Measurements from ENCODE around the gene DYSF.

The DYSF gene

GRCh38 chr2:71535526-71535925 is 82.2 kb downstream of the DYSF start:
- DNase-seq (ENCODE audit: low read depth): no peak
- H3K4me3 ChIP-seq (ENCODE audit: low read length): no peak overlapping the region
- no peak for TF ChIP-seq CTCF (conservative IDR thresholded peaks at IDR 0.05; ENCODE audit: low read length)

DNA sequence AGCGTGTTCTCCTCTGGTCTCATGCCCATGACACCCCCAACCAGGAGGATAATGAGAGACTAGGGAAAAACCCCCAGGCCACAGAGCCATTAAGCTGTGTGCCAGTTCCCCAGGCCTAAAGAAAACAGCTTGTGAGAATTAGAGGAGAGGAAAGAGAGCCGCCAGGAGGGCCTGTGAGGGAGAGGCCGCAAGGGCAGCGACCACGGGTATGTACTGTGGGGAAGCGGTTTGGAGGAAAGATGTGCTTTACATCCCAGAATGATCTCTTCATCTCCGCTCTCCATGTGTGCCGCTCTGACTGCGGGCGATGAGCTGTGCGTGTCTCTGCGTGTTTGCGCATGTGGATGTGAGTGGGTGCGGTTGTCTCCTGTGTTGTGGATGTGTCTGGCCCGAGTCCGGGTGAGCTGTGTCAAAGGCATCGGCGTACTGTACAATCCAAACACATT is 82.9 kb downstream of the DYSF start:
- H3K4me3 ChIP-seq (ENCODE audit: low read length): no peak overlapping the region
- no peak for TF ChIP-seq CTCF (conservative IDR thresholded peaks at IDR 0.05; ENCODE audit: low read length)
- peak; percentile 90 for DNase-seq (ENCODE audit: low read depth)

DNA sequence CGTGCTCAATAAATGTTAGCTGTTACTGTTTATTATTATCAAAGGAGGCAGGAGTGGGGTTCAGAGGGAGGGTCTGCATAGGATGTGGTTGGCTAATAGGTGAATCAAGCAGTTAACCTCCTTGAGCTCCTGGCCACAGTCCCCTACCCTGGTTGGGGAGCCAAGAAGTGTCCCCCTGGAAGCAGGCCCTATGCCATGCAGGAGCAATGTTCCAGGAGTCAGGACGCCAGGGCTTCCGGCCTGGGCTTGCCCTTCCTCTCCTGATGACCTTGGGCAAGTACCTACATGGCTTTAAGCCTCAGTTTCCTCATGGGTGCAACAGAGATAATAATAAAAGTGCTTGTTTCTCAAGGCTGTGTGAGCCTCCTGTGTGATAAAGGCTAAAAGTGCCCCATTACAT is 84.9 kb downstream of the DYSF start:
- no peak for DNase-seq (ENCODE audit: low read depth)
- no peak for TF ChIP-seq CTCF (conservative IDR thresholded peaks at IDR 0.05; ENCODE audit: low read length)
- H3K4me3 ChIP-seq (ENCODE audit: low read length): no peak overlapping the region

DNA sequence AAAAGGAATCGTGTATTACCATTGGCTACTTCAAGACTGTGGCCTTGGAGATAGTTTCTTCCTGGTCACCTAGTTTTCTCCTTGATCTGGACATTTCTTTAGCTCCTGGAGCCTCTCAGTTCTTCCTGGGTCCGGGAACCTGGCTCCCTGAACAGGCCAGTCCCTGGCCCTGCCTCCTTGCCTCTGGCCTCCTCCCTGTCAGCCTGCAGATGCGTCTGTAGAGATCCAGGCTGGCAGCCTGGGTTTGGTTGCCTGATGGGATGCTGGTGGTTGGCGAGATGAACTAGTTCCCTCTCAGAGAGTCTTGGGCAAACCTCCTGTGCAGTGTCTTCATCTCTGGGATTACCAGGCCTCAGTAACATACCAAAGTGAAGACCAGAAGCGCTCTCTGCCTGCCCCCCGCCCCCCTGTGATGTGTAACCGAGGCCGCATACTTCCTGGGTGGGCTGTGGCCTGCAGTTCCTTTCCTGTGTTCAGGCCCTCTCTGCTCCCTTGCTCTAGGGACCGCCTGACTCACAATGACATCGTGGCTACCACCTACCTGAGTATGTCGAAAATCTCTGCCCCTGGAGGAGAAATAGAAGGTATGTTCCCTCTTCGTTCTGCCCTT is 85.4 kb downstream of the DYSF start:
- H3K4me3 ChIP-seq (ENCODE audit: low read length): no peak overlapping the region
- no peak for TF ChIP-seq CTCF (conservative IDR thresholded peaks at IDR 0.05; ENCODE audit: low read length)
- DNase-seq (ENCODE audit: low read depth): no peak

- no peak for TF ChIP-seq CTCF (conservative IDR thresholded peaks at IDR 0.05; ENCODE audit: low read length)
- no peak overlapping the region for H3K4me3 ChIP-seq (ENCODE audit: low read length)
- no peak for DNase-seq (ENCODE audit: low read depth)
Observed at GRCh38 chr2:71540818-71541217, 87.5 kb downstream of the DYSF start.

GRCh38 chr2:71544919-71545571 is 91.7 kb downstream of the DYSF start:
- H3K4me3 ChIP-seq (ENCODE audit: low read length): no peak overlapping the region
- DNase-seq (ENCODE audit: low read depth): no peak
- no peak for TF ChIP-seq CTCF (conservative IDR thresholded peaks at IDR 0.05; ENCODE audit: low read length)

- H3K4me3 ChIP-seq (ENCODE audit: low read length): no peak overlapping the region
- peak; percentile 85 for TF ChIP-seq CTCF (conservative IDR thresholded peaks at IDR 0.05; ENCODE audit: low read length)
- peak; percentile 66 for DNase-seq (ENCODE audit: low read depth)
Observed at GRCh38 chr2:71545572-71546274, 92.4 kb downstream of the DYSF start.
